NB4 (cell line): ENCODE measurements around the gene SLC25A53.

ENCODE experiments used
- CTCF ChIP-seq: IDR thresholded peaks from one replicate; pipeline ENCODE4 v1.5.1; 2012; ENCODE audit warnings: low read depth, low read length
- MAX ChIP-seq: IDR thresholded peaks from 2 replicates; pipeline ENCODE4 v1.6.1; 2011; ENCODE audit warnings: low read depth, low read length
- POLR2A ChIP-seq: IDR thresholded peaks from 2 replicates; pipeline ENCODE4 v1.6.1; 2011; ENCODE audit warnings: mild to moderate bottlenecking; ENCODE audit not compliant: insufficient read length; ENCODE audit errors: extremely low read depth

- TF ChIP-seq CTCF (no peak), POLR2A (no peak), MAX (no peak)
Observed at GRCh38 chrX:104118765-104119164, 38.0 kb downstream of the SLC25A53 start.
